Mesenchymal stem cell (in vitro differentiated cells and primary cell): ENCODE data around the gene AQP12A.

Experiments used
- DNase-seq: peaks from one replicate; pipeline ENCODE4 v3.0.0-alpha.2; 2013
- H2AFZ ChIP-seq: one replicate; pipeline ENCODE4 v1.6.1; 2013; ENCODE audit warnings: low read depth, mild to moderate bottlenecking, control low read depth, inconsistent platforms, low read length, moderate library complexity
- H2AK5ac ChIP-seq: 2 replicates; pipeline ENCODE4 v1.6.1; 2013; ENCODE audit warnings: low read length, moderate library complexity, mild to moderate bottlenecking, inconsistent platforms; ENCODE audit not compliant: severe bottlenecking
- H2BK120ac ChIP-seq: one replicate; pipeline ENCODE4 v1.6.1; 2013; ENCODE audit warnings: low read depth, mild to moderate bottlenecking, inconsistent platforms, low read length, moderate library complexity
- H2BK12ac ChIP-seq, 2 experiments: one replicate each; pipeline ENCODE4 v1.6.1; 2013; ENCODE audit warnings: inconsistent platforms in 2 of 2, low read length in 2 of 2, mild to moderate bottlenecking in 2 of 2, moderate library complexity in 2 of 2, control low read depth in 1 of 2
- H2BK15ac ChIP-seq: one replicate; pipeline ENCODE4 v1.6.1; 2013; ENCODE audit warnings: mild to moderate bottlenecking, low read depth, inconsistent platforms; ENCODE audit not compliant: poor library complexity, severe bottlenecking
- H2BK5ac ChIP-seq: 2 replicates; pipeline ENCODE4 v1.6.1; 2013; ENCODE audit warnings: low read depth, mild to moderate bottlenecking, low read length, control low read depth, inconsistent platforms; ENCODE audit not compliant: poor library complexity, severe bottlenecking
- H3K14ac ChIP-seq, 2 experiments: one replicate each; pipeline ENCODE4 v1.6.1; 2013; ENCODE audit warnings: inconsistent platforms in 2 of 2, low read length in 2 of 2, control low read depth in 1 of 2, mild to moderate bottlenecking in 1 of 2, moderate library complexity in 1 of 2
- H3K18ac ChIP-seq, 2 experiments: one replicate each; pipeline ENCODE4 v1.6.1; 2013; ENCODE audit warnings: inconsistent platforms in 2 of 2, low read length in 2 of 2, control low read depth in 1 of 2, low read depth in 1 of 2, mild to moderate bottlenecking in 1 of 2
- H3K23ac ChIP-seq, 2 experiments: one replicate each; pipeline ENCODE4 v1.6.1; 2013; ENCODE audit warnings: inconsistent platforms in 2 of 2, low read length in 2 of 2, mild to moderate bottlenecking in 2 of 2, moderate library complexity in 2 of 2, control low read depth in 1 of 2
- H3K27ac ChIP-seq: 2 replicates; pipeline ENCODE4 v1.5.1; 2013; ENCODE audit warnings: mild to moderate bottlenecking, moderate library complexity, low read length, control low read depth, inconsistent platforms; ENCODE audit not compliant: poor library complexity, severe bottlenecking
- H3K27me3 ChIP-seq, 2 experiments: 2 replicates each; pipeline versions ENCODE4 v1.6.1 to v1.7.0; 2013; ENCODE audit warnings: low read length in 2 of 2, mild to moderate bottlenecking in 2 of 2, moderate library complexity in 2 of 2, control low read depth in 1 of 2, inconsistent platforms in 1 of 2; ENCODE audit not compliant: control insufficient read depth in 1 of 2, insufficient read depth in 1 of 2
- H3K36me3 ChIP-seq, 2 experiments: 2 replicates each; pipeline versions ENCODE4 v1.6.1 to v1.7.0; 2013; ENCODE audit warnings: low read length in 2 of 2, control low read depth in 1 of 2, inconsistent platforms in 1 of 2, low read depth in 1 of 2, mild to moderate bottlenecking in 1 of 2; ENCODE audit not compliant: insufficient read depth in 2 of 2, control insufficient read depth in 1 of 2
- H3K4ac ChIP-seq, 2 experiments: one replicate each; pipeline ENCODE4 v1.6.1; 2013; ENCODE audit warnings: inconsistent platforms in 2 of 2, low read length in 2 of 2, mild to moderate bottlenecking in 2 of 2, moderate library complexity in 2 of 2, control low read depth in 1 of 2, low read depth in 1 of 2
- H3K4me1 ChIP-seq: 2 replicates; pipeline ENCODE4 v1.6.1; 2013; ENCODE audit warnings: low read depth, low read length, control low read depth; ENCODE audit not compliant: control insufficient read depth, insufficient read depth
- H3K4me2 ChIP-seq: 2 replicates; pipeline ENCODE4 v1.6.1; 2013; ENCODE audit warnings: low read length, mild to moderate bottlenecking, inconsistent platforms; ENCODE audit not compliant: poor library complexity, severe bottlenecking
- H3K4me3 ChIP-seq, 2 experiments: 2 replicates each; pipeline versions ENCODE4 v1.5.1 to v1.7.0; 2013; ENCODE audit warnings: low read length in 2 of 2, mild to moderate bottlenecking in 2 of 2, control low read depth in 1 of 2, low read depth in 1 of 2; ENCODE audit not compliant: insufficient read depth in 1 of 2
- H3K79me1 ChIP-seq: replicated peaks from 2 replicates; pipeline ENCODE4 v1.6.1; 2013; ENCODE audit warnings: mild to moderate bottlenecking, control low read depth, low read length, inconsistent platforms; ENCODE audit not compliant: poor library complexity, severe bottlenecking
- H3K9ac ChIP-seq: 2 replicates; pipeline ENCODE4 v1.7.0; 2013; ENCODE audit warnings: mild to moderate bottlenecking, low read length, moderate library complexity
- H3K9me3 ChIP-seq: 2 replicates; pipeline ENCODE4 v1.7.0; 2013; ENCODE audit warnings: mild to moderate bottlenecking, low read length; ENCODE audit not compliant: control insufficient read depth
- H4K8ac ChIP-seq: one replicate; pipeline ENCODE4 v1.6.1; 2013; ENCODE audit warnings: inconsistent platforms, mild to moderate bottlenecking, low read length, moderate library complexity
- H4K91ac ChIP-seq: one replicate; pipeline ENCODE4 v1.6.1; 2013; ENCODE audit warnings: mild to moderate bottlenecking, low read length, inconsistent platforms
- WGBS: methylation state at CpG from one replicate; pipeline ENCODE4 v1.1.7; 2013; ENCODE audit warnings: mixed read lengths; 5-methylcytosine and 5-hydroxymethylcytosine counted together

AQP12A gene

DNA sequence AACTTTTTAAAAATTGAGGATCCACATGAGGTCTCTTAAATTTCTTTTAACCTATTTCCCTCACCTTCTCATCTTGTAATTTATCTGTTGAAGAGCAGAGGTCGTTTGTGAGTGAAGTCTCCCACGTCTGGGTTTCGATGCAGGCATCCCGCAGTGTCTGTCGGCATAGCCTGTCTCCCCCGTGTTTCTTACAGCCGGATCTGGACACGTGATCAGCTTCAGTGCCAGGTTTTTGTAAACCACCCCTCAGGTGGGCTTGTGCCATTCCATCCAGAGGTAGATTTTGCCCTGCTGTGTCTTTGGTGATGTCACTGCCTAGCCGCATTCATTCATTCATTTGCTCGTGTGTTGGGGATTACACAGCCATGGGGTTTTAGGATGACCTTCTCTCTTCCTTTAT is 16.2 kb downstream of the AQP12A start:
- no peak for DNase-seq
- no peak overlapping the region for H2BK15ac ChIP-seq
- no peak overlapping the region for H3K23ac ChIP-seq
- no peaks in the 10 kb centered on the region for H3K79me1 ChIP-seq
- no peak overlapping the region for H3K4ac ChIP-seq
- no peak overlapping the region for H3K4me2 ChIP-seq
- WGBS, result 67% methylated on average over 9 of the region's 10 CpGs
- no peak overlapping the region for H3K9ac ChIP-seq
- H4K91ac ChIP-seq, result no peak overlapping the region
- H2BK5ac ChIP-seq, result no peak overlapping the region
- H3K27me3 ChIP-seq, result peaks cover 18 to 85% of the 10 kb centered on the region in 2 experiments
- H3K4me1 ChIP-seq, result no peaks in the 10 kb centered on the region
- H2BK120ac ChIP-seq, result no peak overlapping the region
- H2BK12ac ChIP-seq, result no peak overlapping the region
- H3K4me3 ChIP-seq, result no peak overlapping the region
- peaks cover 3% of the 10 kb centered on the region for H3K9me3 ChIP-seq
- no peak overlapping the region for H3K14ac ChIP-seq
- no peak overlapping the region for H2AK5ac ChIP-seq
- no peak overlapping the region for H3K18ac ChIP-seq
- H2AFZ ChIP-seq, result no peak overlapping the region
- no peak overlapping the region for H4K8ac ChIP-seq
- H3K36me3 ChIP-seq, result no peaks in the 10 kb centered on the region
- no peak overlapping the region for H3K27ac ChIP-seq

GRCh38 chr2:240708457-240708856 is 16.8 kb downstream of the AQP12A start:
- Histone ChIP-seq H3K4ac (no peak overlapping the region), H3K14ac (no peak overlapping the region), H2BK12ac (no peak overlapping the region), H4K8ac (no peak overlapping the region), H3K79me1 (no peaks in the 10 kb centered on the region), H3K18ac (no peak overlapping the region), H3K9ac (no peak overlapping the region), H3K27ac (no peak overlapping the region), H3K4me2 (no peak overlapping the region), H3K36me3 (no peaks in the 10 kb centered on the region), H3K23ac (no peak overlapping the region), H3K4me1 (no peaks in the 10 kb centered on the region), H3K9me3 (peaks cover 3% of the 10 kb centered on the region), H3K4me3 (no peak overlapping the region), H2AFZ (no peak overlapping the region), H4K91ac (no peak overlapping the region), H2BK120ac (no peak overlapping the region), H2BK15ac (no peak overlapping the region), H3K27me3 (peaks cover 22 to 85% of the 10 kb centered on the region in 2 experiments), H2AK5ac (no peak overlapping the region), H2BK5ac (no peak overlapping the region)
- 68% methylated on average over 7 of the region's 7 CpGs for WGBS
- no peak for DNase-seq

GRCh38 chr2:240711296-240711695 is 19.6 kb downstream of the AQP12A start:
- Histone ChIP-seq H3K4me2 (no peak overlapping the region), H3K23ac (no peak overlapping the region), H4K91ac (no peak overlapping the region), H3K18ac (no peak overlapping the region), H2AFZ (no peak overlapping the region), H3K79me1 (no peaks in the 10 kb centered on the region), H3K14ac (no peak overlapping the region), H3K9me3 (peaks cover 3% of the 10 kb centered on the region), H3K9ac (no peak overlapping the region), H3K27me3 (peaks cover 17 to 88% of the 10 kb centered on the region in 2 experiments), H2BK15ac (no peak overlapping the region), H2BK5ac (no peak overlapping the region), H2AK5ac (no peak overlapping the region), H2BK120ac (no peak overlapping the region), H4K8ac (no peak overlapping the region), H2BK12ac (no peak overlapping the region), H3K4me1 (no peaks in the 10 kb centered on the region), H3K4me3 (no peak overlapping the region), H3K36me3 (no peaks in the 10 kb centered on the region), H3K27ac (no peak overlapping the region), H3K4ac (no peak overlapping the region)
- 81% methylated on average over 9 of the region's 9 CpGs for WGBS
- no peak for DNase-seq

GRCh38 chr2:240711701-240712100 is 20.0 kb downstream of the AQP12A start:
- Histone ChIP-seq H3K4ac (no peak overlapping the region), H4K8ac (no peak overlapping the region), H3K14ac (no peak overlapping the region), H3K23ac (no peak overlapping the region), H3K79me1 (no peaks in the 10 kb centered on the region), H3K27ac (no peak overlapping the region), H3K27me3 (peaks cover 15 to 89% of the 10 kb centered on the region in 2 experiments), H2BK120ac (no peak overlapping the region), H3K4me3 (no peak overlapping the region), H3K9me3 (peaks cover 3% of the 10 kb centered on the region), H2AK5ac (no peak overlapping the region), H3K4me1 (no peaks in the 10 kb centered on the region), H2AFZ (no peak overlapping the region), H3K4me2 (no peak overlapping the region), H2BK12ac (no peak overlapping the region), H2BK5ac (no peak overlapping the region), H2BK15ac (no peak overlapping the region), H3K18ac (no peak overlapping the region), H4K91ac (no peak overlapping the region), H3K9ac (no peak overlapping the region), H3K36me3 (no peaks in the 10 kb centered on the region)
- no peak for DNase-seq
- 87% methylated on average over 5 of the region's 5 CpGs for WGBS
